ENCODE measurements around the gene CCDC154.
"Not testable (repeated sequence)": the region's sequence is repeated elsewhere in the genome, so short reads cannot be mapped to it uniquely, and the experiment has no call there.

Gene CCDC154

GRCh38 chr16:1455190-1456171, 11.1 kb upstream of the CCDC154 start:
- no peak for DNase-seq (ENCODE audit: low read depth in 2 of 2, low spot score in 1 of 2)

GRCh38 chr16:1454561-1454960, 10.2 kb upstream of the CCDC154 start:
- no peak for DNase-seq (ENCODE audit: low read depth in 2 of 2, low spot score in 1 of 2)

DNA sequence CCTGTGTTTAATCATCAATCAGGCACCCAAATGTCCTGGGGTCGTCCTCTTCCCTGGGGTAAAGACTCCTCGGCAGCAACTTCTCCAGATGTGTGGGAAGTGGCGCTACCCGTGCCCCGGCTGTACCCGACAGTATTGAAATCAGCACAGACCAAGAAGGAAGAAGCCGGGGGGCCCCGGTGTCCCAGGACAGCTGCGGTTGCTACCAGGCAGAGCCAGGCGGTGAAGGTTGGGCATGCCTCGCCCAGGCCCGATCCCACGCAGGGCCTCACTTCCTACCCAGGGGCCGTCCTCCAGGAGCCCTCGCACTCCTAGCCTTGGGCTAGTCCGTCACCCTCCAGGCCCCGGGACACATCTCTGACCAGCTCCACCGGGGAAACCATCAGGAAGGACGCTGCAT, 9.0 kb upstream of the CCDC154 start:
- no peak for DNase-seq (ENCODE audit: low read depth in 2 of 2, low spot score in 1 of 2)

- no peak for DNase-seq (ENCODE audit: low read depth in 2 of 2, low spot score in 1 of 2)
Measured at GRCh38 chr16:1452530-1452929, 8.2 kb upstream of the CCDC154 start.

- no peak for DNase-seq (ENCODE audit: low read depth in 2 of 2, low spot score in 1 of 2)
Measured at GRCh38 chr16:1451702-1452392, 7.5 kb upstream of the CCDC154 start.

DNA sequence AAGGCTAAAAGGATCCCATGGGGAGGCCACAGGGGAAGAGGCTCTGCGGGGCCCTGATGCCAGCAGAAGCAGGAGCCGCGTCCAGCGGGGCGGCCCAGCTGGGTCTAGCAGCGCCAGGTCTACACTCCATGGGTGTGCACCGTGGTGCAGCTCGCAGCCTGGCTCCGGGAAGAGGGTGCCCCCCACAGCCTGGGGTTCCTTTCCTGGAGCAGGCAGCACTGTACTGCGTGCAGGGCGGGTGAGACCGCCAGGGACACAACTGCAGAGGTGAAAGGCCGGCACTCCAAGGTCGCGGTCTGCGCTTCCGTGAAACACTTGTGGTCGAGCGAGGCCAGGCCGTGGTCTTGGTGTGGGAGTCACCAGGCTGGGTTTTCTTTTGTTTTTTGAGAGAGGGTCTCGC, 6.5 kb upstream of the CCDC154 start:
- DNase-seq (ENCODE audit: low read depth in 2 of 2, low spot score in 1 of 2): no peak

DNA sequence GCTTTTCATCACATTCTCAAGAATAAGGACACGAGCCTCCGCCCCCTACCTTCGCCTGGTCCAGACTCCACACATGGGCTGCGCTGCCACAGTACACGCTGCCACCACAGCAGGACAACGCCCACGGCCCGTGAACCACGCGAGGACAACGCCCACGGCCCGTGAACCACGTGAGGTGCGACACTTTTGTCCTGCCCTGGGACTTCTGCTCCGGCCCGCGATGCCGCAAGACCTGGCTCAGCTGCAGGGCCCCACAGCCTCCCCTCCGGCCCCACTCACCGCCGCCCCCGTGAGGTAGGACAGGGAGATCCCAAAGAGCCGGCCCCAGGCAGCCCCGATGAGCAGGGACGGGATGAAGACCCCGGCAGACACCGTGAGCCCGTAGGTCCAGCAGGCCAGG, 5.9 kb upstream of the CCDC154 start:
- DNase-seq (ENCODE audit: low read depth in 2 of 2, low spot score in 1 of 2): no peak

GRCh38 chr16:1449201-1449788, 4.9 kb upstream of the CCDC154 start:
- DNase-seq (ENCODE audit: low read depth in 2 of 2, low spot score in 1 of 2): no peak

DNA sequence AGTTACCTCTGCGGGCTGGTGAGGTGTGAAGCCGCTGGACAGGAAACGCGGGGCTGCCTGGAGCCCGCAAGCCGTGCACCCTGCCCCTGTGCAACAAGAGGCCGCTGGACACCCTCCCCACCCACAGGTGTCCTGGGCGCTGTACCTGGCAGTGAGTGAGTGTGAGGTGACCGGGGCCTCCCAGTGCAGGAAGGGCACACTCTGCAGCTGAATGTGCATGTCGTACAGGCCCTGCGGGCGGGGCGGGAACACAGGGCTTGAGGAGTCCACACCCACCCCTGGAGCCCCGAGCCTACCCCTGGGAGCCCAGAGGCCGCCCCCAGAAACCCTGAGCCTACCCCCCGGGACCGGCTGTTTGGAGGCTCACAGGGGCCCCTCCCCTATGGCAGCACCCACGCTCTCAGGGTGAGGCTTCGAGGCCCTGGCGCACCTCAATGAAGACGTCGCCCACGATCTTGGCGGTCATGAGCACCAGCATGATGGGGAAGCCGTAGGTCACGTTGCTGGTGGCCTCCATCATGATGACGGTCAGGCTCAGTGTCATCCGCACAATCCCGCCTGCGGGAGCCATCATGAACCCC, 4.3 kb upstream of the CCDC154 start:
- DNase-seq (ENCODE audit: low read depth in 2 of 2, low spot score in 1 of 2): no peak

DNA sequence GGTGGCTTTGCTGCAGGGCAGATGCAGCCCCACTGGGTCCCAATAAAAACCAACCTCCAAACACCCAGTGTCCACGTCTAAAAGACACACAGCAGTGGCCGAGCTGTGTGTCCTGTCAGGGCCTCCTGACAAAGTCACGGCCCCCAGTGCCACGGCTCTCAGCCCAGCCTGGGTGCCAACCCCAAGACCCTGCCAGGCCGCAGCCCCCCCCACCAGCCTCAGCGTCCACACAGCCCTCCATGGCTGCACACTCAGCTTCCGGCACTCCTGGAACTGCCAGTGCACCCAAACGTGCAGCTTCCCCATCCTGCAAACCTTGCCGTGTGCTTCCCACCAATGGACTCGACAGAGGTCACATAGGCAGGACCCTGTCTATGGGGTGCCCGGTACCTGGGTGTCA, 3.6 kb upstream of the CCDC154 start:
- no peak for DNase-seq (ENCODE audit: low read depth in 2 of 2, low spot score in 1 of 2)

GRCh38 chr16:1446296-1447080, 2.1 kb upstream of the CCDC154 start:
- no peak for DNase-seq (ENCODE audit: low read depth in 2 of 2, low spot score in 1 of 2)

DNA sequence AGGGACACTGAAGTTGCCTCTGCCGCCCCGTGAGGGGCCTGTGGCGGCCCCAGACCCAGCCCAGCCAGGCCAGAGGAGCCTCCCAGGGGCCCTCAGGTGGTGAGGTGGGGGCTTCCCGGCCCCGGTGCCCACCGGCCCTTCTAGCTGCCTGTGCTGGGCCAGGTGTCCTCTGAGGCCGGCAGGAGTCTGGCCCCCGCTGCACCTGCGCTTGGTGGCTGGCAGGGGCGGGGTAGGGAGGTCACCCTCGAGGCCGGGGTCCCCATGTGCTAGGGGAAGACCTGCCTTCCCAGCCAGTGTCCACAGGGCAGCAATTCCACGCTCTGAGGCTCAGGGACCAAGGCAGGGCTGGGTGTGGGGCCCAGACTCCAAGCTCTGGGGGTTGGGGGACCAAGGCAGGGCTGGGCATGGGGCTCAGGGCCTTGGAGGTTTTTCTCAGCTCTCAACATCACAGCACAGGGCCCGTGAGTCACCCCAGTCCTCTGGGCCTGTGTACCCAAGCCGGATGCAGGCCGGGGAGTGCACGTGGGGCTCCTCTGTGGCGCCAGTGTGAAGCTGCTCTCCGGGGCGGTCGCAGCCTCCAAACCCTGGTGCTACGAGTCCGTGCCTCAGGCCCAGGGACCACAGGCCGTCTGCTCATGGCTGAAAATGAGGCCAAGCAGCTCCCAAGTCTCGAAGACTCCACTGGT, 1.3 kb upstream of the CCDC154 start:
- no peak for DNase-seq (ENCODE audit: low read depth in 2 of 2, low spot score in 1 of 2)

- no peak for DNase-seq (ENCODE audit: low read depth in 2 of 2, low spot score in 1 of 2)
Measured at GRCh38 chr16:1444730-1445517, 568 bp upstream of the CCDC154 start.

DNA sequence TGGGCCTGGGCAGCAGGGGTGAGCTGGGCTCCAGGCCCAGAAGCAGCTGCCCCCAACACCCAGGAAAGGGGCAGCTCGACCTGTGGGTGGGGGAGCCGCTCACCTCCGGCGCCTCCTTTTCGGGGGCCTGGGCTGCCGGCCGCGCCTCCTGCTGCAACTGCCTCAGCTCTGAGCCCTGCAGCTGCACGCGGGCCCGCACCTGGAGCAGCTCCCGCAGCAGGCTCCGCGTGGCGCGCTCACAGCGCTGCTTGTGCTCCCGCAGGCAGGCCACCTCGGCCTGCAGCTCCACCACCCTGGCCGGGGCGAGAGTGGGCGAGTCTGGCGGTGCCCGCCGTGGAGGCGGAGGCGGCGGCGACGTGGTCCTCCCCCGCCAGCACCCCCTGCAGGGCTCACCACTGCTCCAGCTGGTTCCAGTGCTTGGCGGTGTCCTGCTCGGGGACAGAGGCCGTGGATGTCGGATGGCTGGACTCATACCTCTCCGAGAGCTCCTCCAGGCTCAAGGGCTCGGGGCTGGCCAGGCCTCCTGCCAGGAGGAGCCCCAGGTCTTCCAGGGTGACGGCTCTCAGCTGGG, 868 bp downstream of the CCDC154 start:
- DNase-seq (ENCODE audit: low read depth in 2 of 2, low spot score in 1 of 2): no peak

GRCh38 chr16:1442697-1443096, 1.7 kb downstream of the CCDC154 start:
- DNase-seq (ENCODE audit: low read depth in 2 of 2, low spot score in 1 of 2): no peak

DNA sequence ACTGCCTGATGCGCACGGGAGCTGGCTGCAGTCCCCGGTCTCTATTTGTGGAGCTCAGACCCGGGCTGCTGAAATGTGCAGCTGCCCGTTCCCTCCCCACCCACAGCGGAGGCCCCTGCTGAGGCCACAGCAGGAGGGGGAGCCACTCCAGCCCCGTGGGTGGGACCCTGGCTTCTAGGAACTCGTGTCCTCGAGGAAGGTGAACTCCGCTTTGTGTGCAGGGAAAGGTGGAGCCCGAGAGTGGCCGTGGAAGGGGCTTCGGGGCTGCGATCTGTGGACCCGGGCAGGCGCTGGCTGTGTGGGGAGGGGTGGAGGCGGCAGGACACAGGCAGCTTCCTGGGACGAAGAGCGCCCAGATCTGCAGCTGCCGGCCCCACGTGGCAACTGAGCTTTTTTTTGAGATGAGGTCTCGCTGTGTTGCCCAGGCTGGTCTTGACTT, 2.9 kb downstream of the CCDC154 start:
- DNase-seq (ENCODE audit: low read depth in 2 of 2, low spot score in 1 of 2): no peak

DNA sequence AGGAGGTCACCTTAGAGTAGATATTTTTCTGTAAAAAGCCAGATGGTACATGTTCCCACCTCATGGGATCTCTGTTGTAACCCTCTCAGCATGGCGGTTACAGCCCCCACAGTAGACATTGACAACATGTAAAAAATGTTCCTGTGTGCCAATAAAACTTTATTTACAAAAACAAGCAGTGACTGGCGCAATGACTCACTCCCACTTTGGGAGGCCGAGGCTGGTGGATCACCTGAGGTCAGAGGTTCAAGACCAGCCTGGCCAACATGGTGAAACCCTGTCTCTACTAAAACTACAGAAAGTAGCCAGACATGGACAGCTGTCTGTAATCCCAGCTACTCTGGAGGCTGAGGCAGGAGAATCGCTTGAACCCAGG, 4.7 kb downstream of the CCDC154 start:
- not testable (repeated sequence) for DNase-seq (ENCODE audit: low read depth in 2 of 2, low spot score in 1 of 2)

GRCh38 chr16:1439058-1439698, 5.2 kb downstream of the CCDC154 start:
- DNase-seq (ENCODE audit: low read depth in 2 of 2, low spot score in 1 of 2): no peak
